Measurements from ENCODE around the gene EFHD1. TPM values are rescaled to one million over a fixed set of nuclear protein-coding genes. Genes with fewer than 3 reads are reported as not detected.

EFHD1 gene
- total and polyA plus RNA-seq, 2 of the 13 experiments (the other 11 are each of a cell fraction or from before 2014, with no cell fraction given) = 0.09 TPM; not detected in 1

- ChIA-PET POLR2A (no interaction called here), CTCF (ENCODE audit: low intra/inter-chr PET ratio, low total read pairs) (no interaction called here)
- 96% methylated on average over 3 of the region's 3 CpGs for WGBS (ENCODE audit: low lambda C conversion rate)
- Histone ChIP-seq H3K36me3 (replicated peaks in 1 of 2; ENCODE audit: control insufficient read depth in 1 of 2, insufficient read depth in 2 of 2, low read length in 2 of 2) (peaks cover 23 to 67% of the 10 kb centered on the region in 2 experiments), H3K27ac (ENCODE audit: extremely low read length, insufficient read depth, low read length) (no peak overlapping the region), H4K20me1 (ENCODE audit: insufficient read depth, low read length) (0 out of 2 replicates have a peak, but pooled peaks cover 4% of the 10 kb centered on the region), H3K4me3 (replicated peaks in 1 of 3; ENCODE audit: insufficient read depth in 1 of 3, low read depth in 2 of 3, low read length in 3 of 3) (no peak overlapping the region), H3K27me3 (ENCODE audit: control insufficient read depth in 1 of 2, insufficient read depth in 2 of 2, low read length in 2 of 2) (no peaks in the 10 kb centered on the region), H3K9me3 (ENCODE audit: low read length) (no peaks in the 10 kb centered on the region), H2AFZ (ENCODE audit: low read length) (no peak overlapping the region), H3K79me2 (ENCODE audit: insufficient read depth, low read length) (peaks cover 52% of the 10 kb centered on the region), H3K4me2 (ENCODE audit: low read depth, low read length) (no peak overlapping the region), H3K9ac (ENCODE audit: insufficient read depth, low read depth, low read length) (no peak overlapping the region), H3K4me1 (ENCODE audit: insufficient read depth, low read length) (no peaks in the 10 kb centered on the region)
- no peak for ATAC-seq
- no peak for DNase-seq (ENCODE audit: low spot score)
- TF ChIP-seq ZNF770 (CRISPR knock-in tag; IDR thresholded peaks at IDR 0.05) = peak; percentile 33; the same call in 1 of the 2 replicates
- TF ChIP-seq SALL1 (CRISPR knock-in tag; IDR thresholded peaks at IDR 0.05) = no peak
- FAIRE-seq = no peak
- no TSS peak for BruUV-seq (replicated peaks)
- in situ Hi-C loops (cut with HindIII; ENCODE audit: extremely low pct_ligation_motif_present, low pct_unique_long_range_greater_than_20kb) = no loop called here
- intact Hi-C loops (cut with micrococcal nuclease; ENCODE audit: unreplicated experiment) = no loop called here
These were observed 95.4 kb downstream of the EFHD1 start for GRCh38 chr2:232728785-232729184.

GRCh38 chr2:232731470-232731869 is 98.1 kb downstream of the EFHD1 start:
- Histone ChIP-seq H3K36me3 (replicated peaks in 1 of 2; ENCODE audit: control insufficient read depth in 1 of 2, insufficient read depth in 2 of 2, low read length in 2 of 2) (peaks cover 21 to 62% of the 10 kb centered on the region in 2 experiments), H3K27ac (ENCODE audit: extremely low read length, insufficient read depth, low read length) (no peak overlapping the region), H2AFZ (ENCODE audit: low read length) (no peak overlapping the region), H3K79me2 (ENCODE audit: insufficient read depth, low read length) (peaks cover 42% of the 10 kb centered on the region), H3K4me1 (ENCODE audit: insufficient read depth, low read length) (no peaks in the 10 kb centered on the region), H3K9ac (ENCODE audit: insufficient read depth, low read depth, low read length) (no peak overlapping the region), H4K20me1 (ENCODE audit: insufficient read depth, low read length) (0 out of 2 replicates have a peak, but pooled peaks cover 4% of the 10 kb centered on the region), H3K9me3 (ENCODE audit: low read length) (no peaks in the 10 kb centered on the region), H3K4me2 (ENCODE audit: low read depth, low read length) (no peak overlapping the region), H3K4me3 (replicated peaks in 1 of 3; ENCODE audit: insufficient read depth in 1 of 3, low read depth in 2 of 3, low read length in 3 of 3) (no peak overlapping the region), H3K27me3 (ENCODE audit: control insufficient read depth in 1 of 2, insufficient read depth in 2 of 2, low read length in 2 of 2) (no peaks in the 10 kb centered on the region)
- WGBS (ENCODE audit: low lambda C conversion rate) = 97% methylated on average over 2 of the region's 2 CpGs
- CTCF ChIA-PET (ENCODE audit: low intra/inter-chr PET ratio, low total read pairs) = no interaction called here
- no peak for TF ChIP-seq PHF21A (CRISPR knock-in tag; IDR thresholded peaks at IDR 0.05)
- no peak for TF ChIP-seq PAWR (CRISPR knock-in tag; IDR thresholded peaks at IDR 0.05; ENCODE audit: borderline replicate concordance)
- TF ChIP-seq ZNF556 (CRISPR knock-in tag; IDR thresholded peaks at IDR 0.05; ENCODE audit: borderline replicate concordance) = no peak
- TF ChIP-seq HNRNPL (IDR thresholded peaks at IDR 0.05; ENCODE audit: low read depth, low read length) = no peak
- TF ChIP-seq ELK4 (CRISPR knock-in tag; IDR thresholded peaks at IDR 0.05; ENCODE audit: borderline replicate concordance) = no peak
- POLR2A ChIA-PET = no interaction called here
- ATAC-seq (no peak), DNase-seq (ENCODE audit: low spot score) (no peak), FAIRE-seq (no peak)
- in situ Hi-C loops (cut with HindIII; ENCODE audit: extremely low pct_ligation_motif_present, low pct_unique_long_range_greater_than_20kb) (no loop called here), intact Hi-C loops (cut with micrococcal nuclease; ENCODE audit: unreplicated experiment) (no loop called here)
- BruUV-seq (replicated peaks) = no TSS peak

Data from HepG2 (cell line).